Endothelial cell of umbilical vein (primary cell): ENCODE results near the gene PLXNB2.

ENCODE experiments used
- CTCF ChIP-seq, 2 donors: IDR thresholded peaks; 1 replicate in 1 of 2; 2 replicates in 1 of 2; pipeline ENCODE4 v1.5.1; 2011; ENCODE audit warnings: low read length in 2 of 2, mild to moderate bottlenecking in 2 of 2, moderate library complexity in 2 of 2, control low read depth in 1 of 2, inconsistent platforms in 1 of 2, low read depth in 1 of 2; ENCODE audit not compliant: insufficient read depth in 1 of 2; ENCODE audit errors: extremely low read depth in 1 of 2
- EZH2 ChIP-seq: IDR thresholded peaks from 2 replicates; pipeline ENCODE4 v1.6.1; 2012; ENCODE audit warnings: borderline replicate concordance, low read depth, mild to moderate bottlenecking, moderate library complexity, low read length, inconsistent platforms; ENCODE audit not compliant: severe bottlenecking
- MAX ChIP-seq: IDR thresholded peaks from 2 replicates; pipeline ENCODE4 v1.6.1; 2011; ENCODE audit not compliant: insufficient read depth, insufficient read length
- MYC ChIP-seq: IDR thresholded peaks from one replicate; pipeline ENCODE4 v1.6.1; 2011; ENCODE audit warnings: mild to moderate bottlenecking, low read depth, low read length
- POLR2A ChIP-seq: IDR thresholded peaks from 2 replicates; pipeline ENCODE4 v1.6.1; 2012; ENCODE audit warnings: low read depth, mild to moderate bottlenecking, control low read depth, low read length
- POLR2AphosphoS5 ChIP-seq: IDR thresholded peaks from 2 replicates; pipeline ENCODE4 v1.6.1; 2012; ENCODE audit warnings: low read depth, mild to moderate bottlenecking, control low read depth, low read length, moderate library complexity; ENCODE audit not compliant: insufficient read depth

GRCh38 chr22:50310031-50310722 lies 2.7 kb upstream of the PLXNB2 start:
- TF ChIP-seq POLR2A (no peak), POLR2AphosphoS5 (no peak), CTCF (IDR thresholded peaks at IDR 0.05; ENCODE audit: extremely low read depth in 1 of 2, insufficient read depth in 1 of 2, low read depth in 1 of 2, low read length in 2 of 2) (no peak), EZH2 (no peak), MYC (no peak), MAX (no peak)
